PC-9 (cell line): ENCODE data around the gene NPSR1. TPM values are rescaled to one million over a fixed set of nuclear protein-coding genes. Genes with fewer than 3 reads are reported as not detected.

Experiments
- Bru-seq: library from RNA; stranded (reverse); fragments of 400-500 nt; gene quantifications from one replicate; lab custom pipeline; 2021; lab: Mats Ljungman, UMichigan
- BruChase-seq, 2 experiments: library from RNA; stranded (reverse); fragments of 400-500 nt; gene quantifications; one replicate each; lab custom pipeline; 2021; lab: Mats Ljungman, UMichigan
- BruUV-seq: library from RNA; stranded (reverse); fragments of 400-500 nt; replicated peaks from 2 replicates; lab custom pipeline; 2021; lab: Mats Ljungman, UMichigan
- CTCF ChIA-PET: fragments of 300-600 bp; sonication (Branson Sonifier 250); formaldehyde crosslinking; loops from one replicate; lab custom pipeline; 2022; ENCODE audit warnings: antibody characterized with exemption; lab: Charles Lee
- POLR2A ChIA-PET: fragments of 300-600 bp; sonication (Branson Sonifier 250); formaldehyde crosslinking; loops from one replicate; lab custom pipeline; 2022; ENCODE audit warnings: antibody characterized with exemption; ENCODE audit not compliant: unreplicated experiment; lab: Charles Lee
- DNase-seq, 2 experiments: peaks; one replicate each; pipeline versions ENCODE4 v3.0.0 to v3.0.0-alpha.2; 2015 to 2022; ENCODE audit warnings: mixed read lengths in 1 of 2
- H2AFZ ChIP-seq: fragments of 200-600 bp; sonication (generic); 2 replicates; pipeline ENCODE4 v1.8.1; 2017; ENCODE audit warnings: antibody characterized with exemption
- H3F3A ChIP-seq: fragments of 200-600 bp; sonication (generic); 2 replicates; pipeline ENCODE4 v1.8.1; 2017; ENCODE audit warnings: antibody characterized with exemption, mild to moderate bottlenecking, low read depth; ENCODE audit not compliant: insufficient read depth
- H3K27ac ChIP-seq: fragments of 200-600 bp; sonication (generic); 2 replicates; pipeline ENCODE4 v1.6.1; 2016; ENCODE audit warnings: mixed run types
- H3K27me3 ChIP-seq: fragments of 200-600 bp; sonication (generic); 2 replicates; pipeline ENCODE4 v1.6.1; 2016; ENCODE audit warnings: low read depth, mixed run types; ENCODE audit not compliant: insufficient read depth
- H3K36me3 ChIP-seq: fragments of 200-600 bp; sonication (generic); 2 replicates; pipeline ENCODE4 v1.6.1; 2016; ENCODE audit warnings: low read depth, mixed run types
- H3K4me1 ChIP-seq: fragments of 200-600 bp; sonication (generic); replicated peaks from 2 replicates; pipeline ENCODE4 v1.6.1; 2016; ENCODE audit warnings: mixed run types; ENCODE audit not compliant: insufficient read depth
- H3K4me2 ChIP-seq: fragments of 200-600 bp; sonication (generic); 2 replicates; pipeline ENCODE4 v1.6.1; 2017; ENCODE audit warnings: mixed run types
- H3K4me3 ChIP-seq: fragments of 200-600 bp; sonication (generic); 2 replicates; pipeline ENCODE4 v1.6.1; 2016; ENCODE audit warnings: mixed run types
- H3K79me2 ChIP-seq: fragments of 200-600 bp; sonication (generic); 2 replicates; pipeline ENCODE4 v1.6.1; 2017; ENCODE audit warnings: low read depth, mixed run types
- H3K9me2 ChIP-seq: fragments of 200-600 bp; sonication (generic); 2 replicates; pipeline ENCODE4 v1.8.1; 2017; ENCODE audit warnings: mild to moderate bottlenecking; ENCODE audit not compliant: insufficient read depth
- H3K9me3 ChIP-seq: fragments of 200-600 bp; sonication (generic); 2 replicates; pipeline ENCODE4 v1.8.1; 2016; ENCODE audit warnings: low read depth; ENCODE audit not compliant: insufficient read depth
- H4K20me1 ChIP-seq: fragments of 200-600 bp; sonication (generic); 2 replicates; pipeline ENCODE4 v1.8.1; 2017; ENCODE audit not compliant: insufficient read depth
- CTCF ChIP-seq: fragments of 200-600 bp; sonication (generic); conservative IDR thresholded peaks from 2 replicates; pipeline ENCODE4 v1.6.1; 2017; ENCODE audit warnings: mixed run types, antibody characterized with exemption, mild to moderate bottlenecking, moderate library complexity
- EZH2 ChIP-seq: fragments of 200-600 bp; sonication (generic); IDR thresholded peaks from 2 replicates; pipeline ENCODE4 v1.8.0; 2017; ENCODE audit warnings: antibody characterized with exemption, low read depth
- intact Hi-C: fragments of 100-400 bp; cut with micrococcal nuclease; formaldehyde crosslinking; loops from one replicate; pipeline ENCODE4 v1.10.0; 2022; ENCODE audit not compliant: unreplicated experiment
- long read RNA-seq: library from polyadenylated mRNA; stranded (forward); transcript quantifications from one replicate; pipeline ENCODE4 v2.0.0, GENCODE V29; 2022
- total RNA-seq: library from RNA; stranded (reverse); gene quantifications from 2 replicates; pipeline ENCODE4 v1.2.3, GENCODE V29; 2021

The NPSR1 gene
- total RNA-seq (not detected in 2 replicates), Bru-seq, nascent RNA (percentile 2 among the genes with signal in this experiment), BruChase-seq, experiment 1, labeled RNA remaining after a 2-hour chase (percentile 2 among the genes with signal in this experiment), BruChase-seq, experiment 2, labeled RNA remaining after a 6-hour chase (percentile 0 among the genes with signal in this experiment)
- long read RNA-seq: 0 reads

GRCh38 chr7:34657632-34658268 lies at the start of gene NPSR1:
NPSR1 (plus strand) TSS chr7:34658218; CDS start chr7:34658413, 195 bp downstream.
- intact Hi-C loops: no loop called here
- no peak within 1 kb of the TSS for H3K4me3 ChIP-seq
- CTCF ChIA-PET: no interaction called here
- H2AFZ ChIP-seq: no peak within 1 kb of the TSS
- no peaks in the 10 kb centered on the region for H3K9me2 ChIP-seq
- no peak within 1 kb of the TSS for H3K27ac ChIP-seq
- H3K9me3 ChIP-seq: no peaks in the 10 kb centered on the region
- BruUV-seq: no TSS peak
- TF ChIP-seq CTCF (no peak), EZH2 (no peak)
- H3K4me1 ChIP-seq: no peaks in the 10 kb centered on the region
- no peaks in the 10 kb centered on the region for H3K79me2 ChIP-seq
- H3K4me2 ChIP-seq: no peak within 1 kb of the TSS
- H3K36me3 ChIP-seq: no peaks in the 10 kb centered on the region
- peaks cover 27% of the 10 kb centered on the region for H3K27me3 ChIP-seq
- no peak for DNase-seq
- POLR2A ChIA-PET: no interaction called here
- H4K20me1 ChIP-seq: no peaks in the 10 kb centered on the region
- H3F3A ChIP-seq: no peaks in the 10 kb centered on the region

DNA sequence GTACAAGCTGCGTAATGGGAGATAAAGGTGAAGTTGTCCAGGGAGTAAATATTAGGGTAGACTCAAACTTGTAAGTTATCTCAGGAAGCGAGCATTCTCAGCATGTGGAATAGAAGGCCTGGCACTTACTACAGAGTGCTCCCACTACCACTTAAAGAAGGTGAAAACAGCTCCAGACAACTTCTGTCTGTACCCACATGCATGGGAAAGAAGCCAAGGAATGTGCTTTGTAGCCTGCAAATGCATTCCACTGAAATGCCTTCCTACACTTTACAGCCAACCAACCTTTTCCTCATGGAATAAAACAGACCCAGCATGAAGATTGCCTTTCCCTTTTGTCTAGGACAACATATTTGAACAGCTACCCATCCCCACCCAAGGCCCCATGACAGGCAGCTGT lies 45.4 kb upstream of the NPSR1 start:
- Histone ChIP-seq H3F3A (no peaks in the 10 kb centered on the region), H3K9me3 (no peaks in the 10 kb centered on the region), H3K9me2 (peaks cover 5% of the 10 kb centered on the region; the same call in 1 of the 2 replicates), H3K4me1 (no peaks in the 10 kb centered on the region), H3K4me3 (no peak overlapping the region), H3K27ac (no peak overlapping the region), H3K4me2 (no peak overlapping the region), H3K27me3 (no peaks in the 10 kb centered on the region), H3K36me3 (no peaks in the 10 kb centered on the region), H2AFZ (no peak overlapping the region), H3K79me2 (no peaks in the 10 kb centered on the region), H4K20me1 (no peaks in the 10 kb centered on the region)
- ChIA-PET POLR2A (interaction anchor here (0.6 kb wide), 1 partner anchor 175 kb away, joined by 3 read pairs; no protein-coding TSS in a partner anchor), CTCF (no interaction called here)
- intact Hi-C loops: no loop called here
- peak in 1 of 2 experiments; percentile 26 for DNase-seq
- BruUV-seq: no TSS peak
- no peak for TF ChIP-seq EZH2
- no peak for TF ChIP-seq CTCF

DNA sequence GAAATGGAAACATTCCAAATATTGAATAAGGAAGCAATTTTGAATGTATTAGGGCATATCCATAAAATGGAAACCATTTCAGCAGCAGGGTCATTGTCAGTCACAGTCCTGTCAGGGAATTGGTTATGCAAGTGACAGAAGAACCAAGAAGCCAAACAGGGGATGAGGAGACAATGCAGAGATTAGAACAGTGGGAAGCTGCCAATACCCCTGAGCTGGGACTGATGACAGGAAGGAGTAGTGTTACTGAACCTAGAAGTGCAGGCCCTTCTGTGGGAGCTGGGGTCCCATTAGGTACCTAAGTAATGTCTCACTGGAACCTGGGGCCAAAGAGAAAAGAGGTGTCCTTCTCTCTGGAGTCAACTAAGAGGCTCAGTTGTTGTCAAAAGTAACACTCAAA lies 37.6 kb upstream of the NPSR1 start:
- Histone ChIP-seq H3K9me3 (no peaks in the 10 kb centered on the region), H3K4me1 (no peaks in the 10 kb centered on the region), H3K9me2 (peaks cover 4% of the 10 kb centered on the region; the same call in 1 of the 2 replicates), H4K20me1 (no peaks in the 10 kb centered on the region), H3F3A (no peaks in the 10 kb centered on the region), H3K4me3 (no peak overlapping the region), H3K27ac (no peak overlapping the region), H3K4me2 (no peak overlapping the region), H3K27me3 (no peaks in the 10 kb centered on the region), H3K36me3 (no peaks in the 10 kb centered on the region), H3K79me2 (no peaks in the 10 kb centered on the region), H2AFZ (no peak overlapping the region)
- CTCF ChIA-PET: interaction anchor here (0.6 kb wide), 1 partner anchor 629 kb away, joined by 3 read pairs; no protein-coding TSS in a partner anchor
- DNase-seq: no peak
- no peak for TF ChIP-seq CTCF
- TF ChIP-seq EZH2: no peak
- intact Hi-C loops: no loop called here
- BruUV-seq: no TSS peak
- POLR2A ChIA-PET: no interaction called here
